RWPE1 (cell line): ENCODE data around the gene C1R.

Source experiments
- CTCF ChIA-PET: fragments of 350-600 bp; sonication (Branson Sonifier 250); formaldehyde crosslinking; extraction: SDS; loops from one replicate; lab custom pipeline; 2021; lab: Yijun Ruan, JAX
- POLR2A ChIA-PET: fragments of 400-600 bp; formaldehyde crosslinking; extraction: SDS; loops from one replicate; lab custom pipeline; 2020; ENCODE audit warnings: antibody characterized with exemption; ENCODE audit not compliant: low non-redundant PET; lab: Yijun Ruan, JAX
- DNase-seq: peaks from one replicate; pipeline ENCODE4 v3.0.0; 2012; ENCODE audit warnings: low spot score
- H3K27ac ChIP-seq: fragments of 450-650 bp; 2 replicates; pipeline ENCODE4 v1.5.1; 2017
- CTCF ChIP-seq: fragments of 450-650 bp; conservative IDR thresholded peaks from 2 replicates; pipeline ENCODE4 v1.5.1; 2017; ENCODE audit warnings: low read depth, mild to moderate bottlenecking

C1R gene

GRCh38 chr12:7031306-7031705, 60.9 kb downstream of the C1R start:
- H3K27ac ChIP-seq: no peak overlapping the region
- POLR2A ChIA-PET: no interaction called here
- no peak for DNase-seq
- CTCF ChIA-PET: interaction anchor here (0.7 kb wide), 1 partner anchor 468 kb away, joined by 3 read pairs; no protein-coding TSS in a partner anchor
- TF ChIP-seq CTCF: no peak
